SU-DHL-6 (cell line): ENCODE results near the gene ZNF775.

Experiments
- H2AFZ ChIP-seq: fragments of 200-600 bp; sonication (generic); 2 replicates; pipeline ENCODE4 v1.6.1; 2014; ENCODE audit warnings: low read depth, mild to moderate bottlenecking, moderate library complexity, mixed read lengths, antibody characterized with exemption, low read length; ENCODE audit not compliant: severe bottlenecking
- H3F3A ChIP-seq: fragments of 200-600 bp; shearing (Covaris generic); 2 replicates; pipeline ENCODE4 v1.6.0; 2016; ENCODE audit warnings: antibody characterized with exemption, mild to moderate bottlenecking; ENCODE audit not compliant: insufficient read depth
- H3K27ac ChIP-seq: fragments of 200-600 bp; sonication (generic); 2 replicates; pipeline ENCODE4 v1.5.1; 2016; ENCODE audit warnings: low read depth, mild to moderate bottlenecking, low read length, moderate library complexity, mixed read lengths
- H3K27me3 ChIP-seq: fragments of 200-600 bp; sonication (generic), shearing (Covaris generic); 2 replicates; pipeline ENCODE4 v1.6.0; 2014; ENCODE audit warnings: mild to moderate bottlenecking, low read length
- H3K36me3 ChIP-seq: fragments of 200-600 bp; sonication (generic); 2 replicates; pipeline ENCODE4 v1.6.1; 2014; ENCODE audit warnings: mild to moderate bottlenecking, low read length, mixed read lengths
- H3K4me2 ChIP-seq: fragments of 300-600, 200-600 bp; shearing (Covaris generic), sonication (generic); 2 replicates; pipeline ENCODE4 v1.6.0; 2014; ENCODE audit warnings: low read length, low read depth, mild to moderate bottlenecking; ENCODE audit not compliant: poor library complexity, severe bottlenecking
- H3K4me3 ChIP-seq: fragments of 200-600 bp; sonication (generic); 2 replicates; pipeline ENCODE4 v1.5.1; 2014; ENCODE audit warnings: antibody characterized with exemption, low read length, mild to moderate bottlenecking, mixed read lengths; ENCODE audit not compliant: insufficient read depth, poor library complexity, severe bottlenecking
- H3K79me2 ChIP-seq: fragments of 200-600 bp; sonication (generic); 2 replicates; pipeline ENCODE4 v1.6.1; 2014; ENCODE audit warnings: mild to moderate bottlenecking, low read length, moderate library complexity; ENCODE audit not compliant: insufficient read depth
- H3K9ac ChIP-seq: fragments of 200-600 bp; sonication (generic); 2 replicates; pipeline ENCODE4 v1.7.0; 2014; ENCODE audit warnings: mild to moderate bottlenecking, low read length
- H3K9me2 ChIP-seq: fragments of 200-600 bp; sonication (generic); replicated peaks from 2 replicates; pipeline ENCODE4 v1.6.1; 2014; ENCODE audit warnings: low read length; ENCODE audit not compliant: insufficient read depth
- H3K9me3 ChIP-seq: fragments of 200-600 bp; sonication (generic); 2 replicates; pipeline ENCODE4 v1.6.1; 2014; ENCODE audit warnings: low read length, mixed read lengths; ENCODE audit not compliant: insufficient read depth
- H4K20me1 ChIP-seq: fragments of 200-600 bp; sonication (generic); 2 replicates; pipeline ENCODE4 v1.6.1; 2014; ENCODE audit warnings: low read depth, mild to moderate bottlenecking, antibody characterized with exemption, low read length, moderate library complexity, mixed read lengths
- EZH2phosphoT487 ChIP-seq: fragments of 200-600 bp; sonication (generic), shearing (Covaris generic); conservative IDR thresholded peaks from 2 replicates; pipeline ENCODE4 v1.6.1; 2018; ENCODE audit warnings: mild to moderate bottlenecking, antibody characterized with exemption, low read length, moderate library complexity, mixed read lengths
- TF ChIP-seq, protein P1 (sequence below): fragments of 200-600 bp; sonication (generic); IDR thresholded peaks from one replicate; pipeline ENCODE4 v1.5.1; 2017; ENCODE audit warnings: antibody characterized with exemption, mild to moderate bottlenecking, low read length, moderate library complexity; ENCODE audit not compliant: insufficient read depth, poor library complexity, severe bottlenecking

ZNF775 gene

GRCh38 chr7:150361807-150362621 lies 17.1 kb upstream of the ZNF775 start:
- H3K27me3 ChIP-seq, result 0 out of 2 replicates have a peak, but pooled peaks cover 3% of the 10 kb centered on the region
- H3F3A ChIP-seq, result no peaks in the 10 kb centered on the region
- no peak overlapping the region for H3K4me2 ChIP-seq
- H3K9ac ChIP-seq, result no peak overlapping the region
- no peaks in the 10 kb centered on the region for H3K36me3 ChIP-seq
- no peaks in the 10 kb centered on the region for H3K79me2 ChIP-seq
- H3K9me3 ChIP-seq, result no peaks in the 10 kb centered on the region
- no peak overlapping the region for H3K4me3 ChIP-seq
- H4K20me1 ChIP-seq, result no peaks in the 10 kb centered on the region
- no peak for TF ChIP-seq EZH2phosphoT487
- TF ChIP-seq, protein P1, sequence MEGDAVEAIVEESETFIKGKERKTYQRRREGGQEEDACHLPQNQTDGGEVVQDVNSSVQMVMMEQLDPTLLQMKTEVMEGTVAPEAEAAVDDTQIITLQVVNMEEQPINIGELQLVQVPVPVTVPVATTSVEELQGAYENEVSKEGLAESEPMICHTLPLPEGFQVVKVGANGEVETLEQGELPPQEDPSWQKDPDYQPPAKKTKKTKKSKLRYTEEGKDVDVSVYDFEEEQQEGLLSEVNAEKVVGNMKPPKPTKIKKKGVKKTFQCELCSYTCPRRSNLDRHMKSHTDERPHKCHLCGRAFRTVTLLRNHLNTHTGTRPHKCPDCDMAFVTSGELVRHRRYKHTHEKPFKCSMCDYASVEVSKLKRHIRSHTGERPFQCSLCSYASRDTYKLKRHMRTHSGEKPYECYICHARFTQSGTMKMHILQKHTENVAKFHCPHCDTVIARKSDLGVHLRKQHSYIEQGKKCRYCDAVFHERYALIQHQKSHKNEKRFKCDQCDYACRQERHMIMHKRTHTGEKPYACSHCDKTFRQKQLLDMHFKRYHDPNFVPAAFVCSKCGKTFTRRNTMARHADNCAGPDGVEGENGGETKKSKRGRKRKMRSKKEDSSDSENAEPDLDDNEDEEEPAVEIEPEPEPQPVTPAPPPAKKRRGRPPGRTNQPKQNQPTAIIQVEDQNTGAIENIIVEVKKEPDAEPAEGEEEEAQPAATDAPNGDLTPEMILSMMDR, result no peak
- H3K9me2 ChIP-seq, result no peaks in the 10 kb centered on the region
- H2AFZ ChIP-seq, result no peak overlapping the region
- H3K27ac ChIP-seq, result no peak overlapping the region

DNA sequence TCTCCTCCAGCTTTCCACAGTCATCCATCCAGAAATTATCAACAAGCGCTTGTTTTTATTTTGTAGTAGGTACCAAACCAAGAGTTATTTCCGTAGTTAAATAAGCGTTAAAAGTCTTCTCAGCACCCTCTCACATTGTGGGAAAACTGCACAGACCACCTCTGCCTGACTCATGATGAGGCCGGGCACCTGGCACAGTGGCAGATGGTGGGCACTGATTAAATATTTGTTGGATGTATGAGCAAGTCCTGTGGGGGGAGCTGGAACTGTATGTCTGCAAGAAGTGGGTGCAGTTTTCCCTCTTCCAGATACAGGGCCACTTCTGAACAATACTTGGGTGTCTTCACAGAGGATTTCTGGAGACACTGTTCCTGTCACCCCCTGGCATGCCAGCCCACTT lies 15.8 kb upstream of the ZNF775 start:
- H3K79me2 ChIP-seq, result no peaks in the 10 kb centered on the region
- H3K36me3 ChIP-seq, result no peaks in the 10 kb centered on the region
- H3K4me2 ChIP-seq, result no peak overlapping the region
- peaks cover 11% of the 10 kb centered on the region; the same call in 1 of the 2 replicates for H3F3A ChIP-seq
- H3K27ac ChIP-seq, result no peak overlapping the region
- H3K27me3 ChIP-seq, result 0 out of 2 replicates have a peak, but pooled peaks cover 3% of the 10 kb centered on the region
- H3K9me3 ChIP-seq, result no peaks in the 10 kb centered on the region
- H2AFZ ChIP-seq, result no peak overlapping the region
- TF ChIP-seq, protein P1, result no peak
- TF ChIP-seq EZH2phosphoT487, result no peak
- H3K9me2 ChIP-seq, result no peaks in the 10 kb centered on the region
- no peaks in the 10 kb centered on the region for H4K20me1 ChIP-seq
- no peak overlapping the region for H3K4me3 ChIP-seq
- H3K9ac ChIP-seq, result no peak overlapping the region

DNA sequence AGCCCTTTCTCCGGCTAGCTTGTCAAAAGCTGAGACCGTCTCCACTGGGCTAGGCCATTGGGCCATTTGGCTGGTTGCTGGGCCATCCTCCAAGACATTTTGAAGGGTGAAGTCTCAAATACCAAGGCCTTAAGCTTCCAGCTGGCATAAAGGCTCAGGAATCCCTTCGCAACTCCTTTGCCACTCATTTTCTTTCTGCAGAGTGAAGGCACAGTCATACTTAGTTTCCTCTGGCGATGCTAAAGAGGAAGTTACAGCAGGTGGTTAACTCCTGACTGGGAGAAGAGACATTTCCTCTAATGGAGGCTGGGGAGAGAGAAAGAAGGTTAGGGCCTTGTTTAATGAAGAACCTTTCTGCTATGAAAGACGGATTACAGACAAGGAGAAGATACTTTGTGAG lies 15.3 kb upstream of the ZNF775 start:
- no peak overlapping the region for H3K4me3 ChIP-seq
- no peak overlapping the region for H3K9ac ChIP-seq
- H3K9me3 ChIP-seq, result no peaks in the 10 kb centered on the region
- H2AFZ ChIP-seq, result no peak overlapping the region
- no peaks in the 10 kb centered on the region for H4K20me1 ChIP-seq
- no peak for TF ChIP-seq EZH2phosphoT487
- TF ChIP-seq, protein P1, result no peak
- H3F3A ChIP-seq, result peaks cover 11% of the 10 kb centered on the region; the same call in 1 of the 2 replicates
- H3K36me3 ChIP-seq, result no peaks in the 10 kb centered on the region
- H3K79me2 ChIP-seq, result no peaks in the 10 kb centered on the region
- no peak overlapping the region for H3K4me2 ChIP-seq
- 0 out of 2 replicates have a peak, but pooled peaks cover 3% of the 10 kb centered on the region for H3K27me3 ChIP-seq
- H3K9me2 ChIP-seq, result no peaks in the 10 kb centered on the region
- H3K27ac ChIP-seq, result no peak overlapping the region
